GM12891 (cell line): ENCODE measurements around the gene NOSIP.

ENCODE experiments used
- DNase-seq: peaks from one replicate; pipeline ENCODE4 v3.0.0; 2011; ENCODE audit warnings: low spot score; ENCODE audit not compliant: insufficient read length
- FAIRE-seq: peaks from 2 replicates; lab custom pipeline; 2011; peaks lifted over from hg19 to GRCh38; lab: Jason Lieb, UNC
- PAX5 ChIP-seq: IDR thresholded peaks from 2 replicates; pipeline ENCODE4 v1.6.1; 2011; ENCODE audit warnings: low read length, moderate library complexity, mild to moderate bottlenecking; ENCODE audit not compliant: insufficient read depth, severe bottlenecking
- POLR2A ChIP-seq: IDR thresholded peaks from 2 replicates; pipeline ENCODE4 v1.6.1; 2011; ENCODE audit warnings: low read depth, low read length, control low read depth
- POLR2AphosphoS5 ChIP-seq: IDR thresholded peaks from 2 replicates; pipeline ENCODE4 v1.6.1; 2011; ENCODE audit warnings: low read depth, low read length, control low read depth
- POU2F2 ChIP-seq: IDR thresholded peaks from 2 replicates; pipeline ENCODE4 v1.6.1; 2011; ENCODE audit warnings: low read depth, mild to moderate bottlenecking, control low read depth, low read length, moderate library complexity
- SPI1 ChIP-seq: IDR thresholded peaks from 2 replicates; pipeline ENCODE4 v1.6.1; 2011; ENCODE audit warnings: low read depth, low read length, control low read depth
- TAF1 ChIP-seq: IDR thresholded peaks from 2 replicates; pipeline ENCODE4 v1.6.1; 2011; ENCODE audit warnings: low read depth, low read length, control low read depth

The NOSIP gene

GRCh38 chr19:49590071-49590970 lies 10.0 kb upstream of the NOSIP start:
- no peak for TF ChIP-seq SPI1
- peak; percentile 85; the same call in 1 of the 2 replicates for TF ChIP-seq TAF1
- peak; percentile 87 for TF ChIP-seq POLR2AphosphoS5
- no peak for TF ChIP-seq POU2F2
- no peak for TF ChIP-seq PAX5
- TF ChIP-seq POLR2A: peak; percentile 86
- FAIRE-seq (peak; percentile 99), DNase-seq (peak; percentile 91)

- DNase-seq: no peak
- no peak for TF ChIP-seq SPI1
- no peak for TF ChIP-seq POLR2AphosphoS5
- TF ChIP-seq POU2F2: no peak
- TF ChIP-seq PAX5: no peak
- TF ChIP-seq TAF1: no peak
- TF ChIP-seq POLR2A: no peak
Measured at GRCh38 chr19:49589502-49589905, 9.1 kb upstream of the NOSIP start.

GRCh38 chr19:49588365-49589122 lies 8.2 kb upstream of the NOSIP start:
- no peak for DNase-seq
- FAIRE-seq: peak; percentile 66
- no peak for TF ChIP-seq SPI1
- no peak for TF ChIP-seq TAF1
- no peak for TF ChIP-seq POLR2A
- no peak for TF ChIP-seq PAX5

More at GRCh38 chr19:49589502-49589905, 9.1 kb upstream of the NOSIP start:
- peak; percentile 16 for FAIRE-seq

- DNase-seq: no peak
- FAIRE-seq: no peak
- no peak for TF ChIP-seq TAF1
- TF ChIP-seq PAX5: no peak
- no peak for TF ChIP-seq SPI1
- TF ChIP-seq POLR2A: no peak
- no peak for TF ChIP-seq POLR2AphosphoS5
- no peak for TF ChIP-seq POU2F2
Measured at GRCh38 chr19:49587227-49587626, 6.9 kb upstream of the NOSIP start.

GRCh38 chr19:49585023-49585422 lies 4.7 kb upstream of the NOSIP start:
- FAIRE-seq (no peak), DNase-seq (no peak)
- TF ChIP-seq SPI1: no peak
- no peak for TF ChIP-seq POLR2AphosphoS5
- no peak for TF ChIP-seq PAX5
- no peak for TF ChIP-seq TAF1
- TF ChIP-seq POU2F2: no peak
- no peak for TF ChIP-seq POLR2A

- TF ChIP-seq TAF1 (no peak), POU2F2 (no peak), POLR2A (no peak), POLR2AphosphoS5 (no peak), PAX5 (no peak), SPI1 (no peak)
- DNase-seq (no peak), FAIRE-seq (no peak)
Measured at GRCh38 chr19:49583239-49583638, 2.9 kb upstream of the NOSIP start.

- no peak for FAIRE-seq
- no peak for DNase-seq
Measured at GRCh38 chr19:49581007-49581508, 702 bp upstream of the NOSIP start, which contains the start of gene PRRG2. TSS of gene PRRG2 (plus strand) at chr19:49581316. CDS start at chr19:49583220, 1,904 bp downstream.

GRCh38 chr19:49579947-49580263 lies 451 bp downstream of the NOSIP start:
- FAIRE-seq (no peak), DNase-seq (no peak)
- TF ChIP-seq SPI1 (no peak), POLR2A (no peak), PAX5 (no peak), POLR2AphosphoS5 (no peak), POU2F2 (no peak), TAF1 (no peak)

More at GRCh38 chr19:49581007-49581508, 702 bp upstream of the NOSIP start, which contains the start of gene PRRG2:
- TF ChIP-seq POLR2A (no peak), TAF1 (no peak), POLR2AphosphoS5 (no peak), POU2F2 (no peak), SPI1 (no peak), PAX5 (no peak)

GRCh38 chr19:49579193-49579592 lies 1.2 kb downstream of the NOSIP start:
- no peak for FAIRE-seq
- DNase-seq: no peak
- TF ChIP-seq TAF1 (no peak), POU2F2 (no peak), POLR2AphosphoS5 (no peak), POLR2A (no peak), PAX5 (no peak), SPI1 (no peak)

- FAIRE-seq: no peak
- no peak for DNase-seq
- no peak for TF ChIP-seq SPI1
Measured at GRCh38 chr19:49574206-49574755, 6.1 kb downstream of the NOSIP start.
